ENCODE results near the gene ARRDC5. TPM values are rescaled to one million over a fixed set of nuclear protein-coding genes. Genes with fewer than 3 reads are reported as not detected.

Gene ARRDC5
- polyA plus RNA-seq, 1 donor (not counting 4 experiments of a cell fraction or from before 2014, with no cell fraction given) = not detected

- Histone ChIP-seq H3K27ac (ENCODE audit: control insufficient read depth, insufficient read depth, low read length) (no peak overlapping the region), H3K4me3 (ENCODE audit: control insufficient read depth in 2 of 3, extremely low read depth in 1 of 3, insufficient read depth in 2 of 3, low read depth in 1 of 3, low read length in 3 of 3) (no peak overlapping the region), H3K79me2 (ENCODE audit: control insufficient read depth, insufficient read depth, low read length) (peaks cover 41% of the 10 kb centered on the region), H3K4me2 (ENCODE audit: control insufficient read depth, extremely low read depth, insufficient read depth, low read depth, low read length) (no peak overlapping the region), H3K9ac (ENCODE audit: control insufficient read depth, extremely low read depth, insufficient read depth, low read length) (no peak overlapping the region), H4K20me1 (ENCODE audit: control insufficient read depth, extremely low read depth, insufficient read depth, low read length) (peaks cover 2% of the 10 kb centered on the region), H3K9me3 (ENCODE audit: control insufficient read depth, low read depth, low read length) (no peaks in the 10 kb centered on the region), H2AFZ (ENCODE audit: control insufficient read depth, low read length) (no peak overlapping the region), H3K27me3 (ENCODE audit: control insufficient read depth, extremely low read depth, insufficient read depth, low read length) (no peaks in the 10 kb centered on the region), H3K36me3 (ENCODE audit: control insufficient read depth in 2 of 2, extremely low read depth in 1 of 2, insufficient read depth in 2 of 2, low read length in 2 of 2) (peaks cover 8 to 34% of the 10 kb centered on the region in 2 experiments), H3K4me1 (ENCODE audit: control insufficient read depth, extremely low read depth, insufficient read depth, low read length) (no peaks in the 10 kb centered on the region), H3K9me1 (ENCODE audit: control insufficient read depth, extremely low read depth, insufficient read depth, low read length) (no peaks in the 10 kb centered on the region)
- TF ChIP-seq EZH2 (IDR thresholded peaks at IDR 0.05; ENCODE audit: low read length) = no peak
- TF ChIP-seq CTCF (optimal IDR thresholded peaks at IDR 0.05 in 1 of 3, IDR thresholded peaks at IDR 0.05 in 1 of 3, conservative IDR thresholded peaks at IDR 0.05 in 1 of 3; ENCODE audit: extremely low read depth in 1 of 3, insufficient read depth in 2 of 3, low read length in 3 of 3) = no peak
- DNase-seq (ENCODE audit: low read depth, low spot score) (no peak), FAIRE-seq (no peak)
- dilution Hi-C loops (cut with MboI; ENCODE audit: extremely low pct_ligation_motif_present, low sequenced_read_pairs) = no loop called here
These were observed 26.5 kb upstream of the ARRDC5 start for GRCh38 chr19:4929186-4929585.

GRCh38 chr19:4923276-4923747, 20.6 kb upstream of the ARRDC5 start:
- FAIRE-seq = no peak
- dilution Hi-C loops (cut with MboI; ENCODE audit: extremely low pct_ligation_motif_present, low sequenced_read_pairs) = no loop called here
- H3K79me2 ChIP-seq (ENCODE audit: control insufficient read depth, insufficient read depth, low read length) = peaks cover 72% of the 10 kb centered on the region

More at GRCh38 chr19:4923276-4923747, 20.6 kb upstream of the ARRDC5 start:
- H3K27me3 ChIP-seq (ENCODE audit: control insufficient read depth, extremely low read depth, insufficient read depth, low read length) = no peaks in the 10 kb centered on the region
- H3K9me1 ChIP-seq (ENCODE audit: control insufficient read depth, extremely low read depth, insufficient read depth, low read length) = no peaks in the 10 kb centered on the region
- H4K20me1 ChIP-seq (ENCODE audit: control insufficient read depth, extremely low read depth, insufficient read depth, low read length) = peaks cover 2% of the 10 kb centered on the region
- H3K4me3 ChIP-seq (ENCODE audit: control insufficient read depth in 2 of 3, extremely low read depth in 1 of 3, insufficient read depth in 2 of 3, low read depth in 1 of 3, low read length in 3 of 3) = no peak overlapping the region
- peaks cover 0 to 13% of the 10 kb centered on the region in 2 experiments for H3K36me3 ChIP-seq (ENCODE audit: control insufficient read depth in 2 of 2, extremely low read depth in 1 of 2, insufficient read depth in 2 of 2, low read length in 2 of 2)
- no peaks in the 10 kb centered on the region for H3K4me1 ChIP-seq (ENCODE audit: control insufficient read depth, extremely low read depth, insufficient read depth, low read length)
- no peaks in the 10 kb centered on the region for H3K9me3 ChIP-seq (ENCODE audit: control insufficient read depth, low read depth, low read length)
- H2AFZ ChIP-seq (ENCODE audit: control insufficient read depth, low read length) = no peak overlapping the region
- no peak for DNase-seq (ENCODE audit: low read depth, low spot score)
- TF ChIP-seq CTCF (optimal IDR thresholded peaks at IDR 0.05 in 1 of 3, IDR thresholded peaks at IDR 0.05 in 1 of 3, conservative IDR thresholded peaks at IDR 0.05 in 1 of 3; ENCODE audit: extremely low read depth in 1 of 3, insufficient read depth in 2 of 3, low read length in 3 of 3) = no peak
- no peak for TF ChIP-seq EZH2 (IDR thresholded peaks at IDR 0.05; ENCODE audit: low read length)
- no peak overlapping the region for H3K9ac ChIP-seq (ENCODE audit: control insufficient read depth, extremely low read depth, insufficient read depth, low read length)
- H3K27ac ChIP-seq (ENCODE audit: control insufficient read depth, insufficient read depth, low read length) = no peak overlapping the region
- no peak overlapping the region for H3K4me2 ChIP-seq (ENCODE audit: control insufficient read depth, extremely low read depth, insufficient read depth, low read depth, low read length)

All from keratinocyte (primary cell).